K562 (cell line): ENCODE data around the gene NRN1L. TPM values are rescaled to one million over a fixed set of nuclear protein-coding genes. Genes with fewer than 3 reads are reported as not detected.
A peak's percentile ranks its signal among the peaks of the same experiment; 100 is the strongest.

Experiments
- ATAC-seq: fragments of 200-7000 bp; cut with Tn5 transposase; 3 replicates; pipeline ENCODE4 v1.9.1; 2020; ENCODE audit warnings: moderate library complexity
- BruUV-seq: library from RNA; stranded (reverse); fragments of 400-500 nt; replicated peaks from 2 replicates; lab custom pipeline; 2021; lab: Mats Ljungman, UMichigan
- CTCF ChIA-PET: fragments of 300-600 bp; formaldehyde crosslinking; extraction: SDS; loops from one replicate; lab custom pipeline; 2021; ENCODE audit warnings: low intra/inter-chr PET ratio; lab: Yijun Ruan, JAX
- POLR2A ChIA-PET: fragments of 300-600, 350-650 bp; sonication (Branson Sonifier 250); formaldehyde crosslinking; extraction: SDS; loops from one replicate; lab custom pipeline; 2021; ENCODE audit warnings: antibody characterized with exemption, inconsistent platforms; lab: Yijun Ruan, JAX
- DNase-seq, 4 experiments: peaks; one replicate each; pipeline versions ENCODE4 v3.0.0 to v3.0.0-alpha.2; 2011 to 2018; ENCODE audit warnings: low spot score in 3 of 4, mixed read lengths in 3 of 4; ENCODE audit errors: extremely low read depth in 1 of 4
- FAIRE-seq: peaks from 2 replicates; lab custom pipeline; 2011; peaks lifted over from hg19 to GRCh38; lab: Jason Lieb, UNC
- H2AFZ ChIP-seq: 2 replicates; pipeline ENCODE4 v1.6.0; 2011; ENCODE audit warnings: low read depth, low read length, control low read depth, inconsistent platforms
- H3K27ac ChIP-seq: fragments of 200-600 bp; 3 replicates; pipeline ENCODE4 v1.8.0; 2011; ENCODE audit warnings: low read depth, mild to moderate bottlenecking, control low read depth, inconsistent platforms, low read length, moderate library complexity, mixed read lengths; ENCODE audit errors: extremely low read depth
- H3K27me3 ChIP-seq, 2 experiments: fragments of 300-600 bp in 1 of 2; 2 replicates in 1 of 2; 3 replicates in 1 of 2; pipeline versions ENCODE4 v1.6.0 to v1.8.0; 2011; ENCODE audit warnings: inconsistent platforms in 2 of 2, low read length in 2 of 2, mild to moderate bottlenecking in 1 of 2, mixed read lengths in 1 of 2, moderate library complexity in 1 of 2; ENCODE audit not compliant: control insufficient read depth in 2 of 2, insufficient read depth in 2 of 2
- H3K36me3 ChIP-seq: fragments of 300-600 bp; 3 replicates; pipeline ENCODE4 v1.8.0; 2011; ENCODE audit warnings: mild to moderate bottlenecking, low read length, inconsistent platforms; ENCODE audit not compliant: control insufficient read depth, insufficient read depth
- H3K4me1 ChIP-seq, 2 experiments: fragments of 200-600 bp in 1 of 2; replicated peaks in 1 of 2; 2 replicates in 1 of 2; 3 replicates in 1 of 2; pipeline versions ENCODE4 v1.5.1 to v1.8.0; 2011; ENCODE audit warnings: inconsistent platforms in 2 of 2, low read length in 2 of 2, mild to moderate bottlenecking in 1 of 2, mixed read lengths in 1 of 2, moderate library complexity in 1 of 2; ENCODE audit not compliant: control insufficient read depth in 2 of 2, insufficient read depth in 2 of 2
- H3K4me2 ChIP-seq: 2 replicates; pipeline ENCODE4 v1.6.1; 2011; ENCODE audit warnings: low read length, control low read depth, inconsistent platforms, mixed read lengths; ENCODE audit not compliant: insufficient read depth
- H3K4me3 ChIP-seq: fragments of 200-600 bp; sonication (generic), shearing (Covaris generic); 2 replicates; pipeline ENCODE4 v1.5.1; 2016; ENCODE audit warnings: control low read depth, inconsistent platforms
- H3K79me2 ChIP-seq: fragments of 200-600 bp; 3 replicates; pipeline ENCODE4 v1.8.0; 2011; ENCODE audit warnings: low read length, inconsistent platforms; ENCODE audit not compliant: control insufficient read depth, insufficient read depth
- H3K9ac ChIP-seq, 2 experiments: 2 replicates each; pipeline versions ENCODE4 v1.6.0 to v1.6.1; 2011; ENCODE audit warnings: low read depth in 2 of 2, low read length in 2 of 2, control low read depth in 1 of 2, inconsistent platforms in 1 of 2, mild to moderate bottlenecking in 1 of 2, mixed read lengths in 1 of 2; ENCODE audit not compliant: insufficient read depth in 1 of 2
- H3K9me1 ChIP-seq: one replicate; pipeline ENCODE4 v1.6.0; 2011; ENCODE audit warnings: inconsistent platforms, mild to moderate bottlenecking, low read length, moderate library complexity; ENCODE audit not compliant: control insufficient read depth, insufficient read depth
- H3K9me3 ChIP-seq: replicated peaks from 2 replicates; pipeline ENCODE4 v1.5.1; 2011; ENCODE audit warnings: low read depth, low read length, inconsistent platforms; ENCODE audit not compliant: control insufficient read depth, insufficient read depth
- H4K20me1 ChIP-seq: replicated peaks from 2 replicates; pipeline ENCODE4 v1.6.1; 2011; ENCODE audit warnings: low read length, inconsistent platforms, mixed read lengths; ENCODE audit not compliant: control insufficient read depth, insufficient read depth
- EHMT2 ChIP-seq: fragments of 450-650 bp; IDR thresholded peaks from 2 replicates; pipeline ENCODE4 v1.6.1; 2018; ENCODE audit warnings: antibody characterized with exemption
- LCOR ChIP-seq: sonication (generic); formaldehyde crosslinking; IDR thresholded peaks from 2 replicates; pipeline ENCODE4 v1.8.0; 2022; ENCODE audit warnings: mild to moderate bottlenecking, missing genetic modification reagents
- MED1 ChIP-seq: sonication (generic); formaldehyde crosslinking; IDR thresholded peaks from 2 replicates; pipeline ENCODE4 v1.8.1; 2023; ENCODE audit warnings: missing genetic modification reagents, borderline replicate concordance
- NR2C2 ChIP-seq, 2 experiments: fragments of 200-800 bp in 1 of 2; sonication (Bioruptor generic) in 1 of 2; sonication (generic) in 1 of 2; formaldehyde crosslinking in 1 of 2; IDR thresholded peaks; 2 replicates each; pipeline versions ENCODE4 v1.6.1 to v1.8.0; 2016 to 2022; ENCODE audit warnings: mild to moderate bottlenecking in 1 of 2, missing compliant biosample characterization in 1 of 2, missing genetic modification characterization in 1 of 2, missing genetic modification reagents in 1 of 2
- POLR2AphosphoS2 ChIP-seq: IDR thresholded peaks from 2 replicates; pipeline ENCODE4 v1.6.1; 2012; ENCODE audit warnings: low read length, improper control_type of control experiment
- UBTF ChIP-seq, 2 experiments: IDR thresholded peaks; 2 replicates each; pipeline ENCODE4 v1.6.1; 2012; ENCODE audit warnings: improper control_type of control experiment in 2 of 2, low read depth in 2 of 2, low read length in 2 of 2, borderline replicate concordance in 1 of 2
- ZBTB11 ChIP-seq, 3 experiments: fragments of 200-800 bp in 1 of 3; fragments of 250-450 bp in 1 of 3; fragments of 450-650 bp in 1 of 3; sonication (Bioruptor Pico) in 1 of 3; sonication (Bioruptor generic) in 1 of 3; formaldehyde crosslinking in 1 of 3; IDR thresholded peaks; 2 replicates each; pipeline versions ENCODE4 v1.6.1 to v1.8.0; 2016 to 2022; ENCODE audit warnings: mild to moderate bottlenecking in 2 of 3, missing genetic modification characterization in 2 of 3, missing compliant biosample characterization in 1 of 3, moderate library complexity in 1 of 3
- ZBTB7A ChIP-seq: IDR thresholded peaks from 2 replicates; pipeline ENCODE4 v1.6.1; 2011; ENCODE audit warnings: low read depth, mild to moderate bottlenecking, low read length, moderate library complexity, borderline replicate concordance; ENCODE audit not compliant: control insufficient read depth
- ZNF75A ChIP-seq: fragments of 450-650 bp; formaldehyde crosslinking; IDR thresholded peaks from 2 replicates; pipeline ENCODE4 v1.4.0; 2020; ENCODE audit warnings: mild to moderate bottlenecking
- ZNF77 ChIP-seq: fragments of 250-450 bp; sonication (Bioruptor Pico); IDR thresholded peaks from 2 replicates; pipeline ENCODE4 v1.5.0; 2020
- ZNF830 ChIP-seq: fragments of 250-450 bp; sonication (Bioruptor Pico); IDR thresholded peaks from 2 replicates; pipeline ENCODE4 v1.5.0; 2021; ENCODE audit warnings: mild to moderate bottlenecking
- WGBS: fragments of 100-300 bp; shearing (Covaris generic); methylation state at CpG from one replicate; pipeline ENCODE4 v1.1.6; 2016; ENCODE audit warnings: low coverage, mixed read lengths; ENCODE audit not compliant: insufficient coverage; ENCODE audit errors: missing lambda C conversion rate; 5-methylcytosine and 5-hydroxymethylcytosine counted together
- in situ Hi-C: fragments of 300-500 bp; cut with MboI; formaldehyde crosslinking; loops from 4 replicates; pipeline ENCODE4 v1.15.0; 2018; ENCODE audit warnings: inconsistent platforms, mixed read lengths
- intact Hi-C: fragments of 100-400 bp; cut with micrococcal nuclease; formaldehyde crosslinking; loops from 2 replicates; pipeline ENCODE4 v1.14.2; 2022
- polyA plus RNA-seq, 8 experiments: library from polyadenylated mRNA; depleted of rRNA in 4 of 8; stranded (reverse) in 5 of 8; unstranded in 3 of 8; fragments of >200 nt; fragmentation: Nextera tagmentation in 2 of 8; fragmentation: Illumina TruSeq in 1 of 8; extraction: Ambion mirVana in 2 of 8; extraction: Trizol in 1 of 8; gene quantifications; 2 replicates each; pipeline versions ENCODE4 v1.2.1 to v1.2.3, GENCODE V29; 2011 to 2014; ENCODE audit warnings: inconsistent platforms in 1 of 8, missing spikeins in 1 of 8
- total RNA-seq, 7 experiments: library from RNA; depleted of rRNA in 6 of 7; stranded (reverse); fragments of >200 nt in 6 of 7; fragmentation: Illumina TruSeq in 2 of 7; extraction: Trizol in 2 of 7; gene quantifications; 2 replicates each; pipeline versions ENCODE4 v1.2.1 to v1.2.3, GENCODE V29; 2011 to 2021; ENCODE audit warnings: low replicate concordance in 1 of 7
- TF ChIP-seq, protein P1 (sequence below), 2 experiments: fragments of 450-650 bp; IDR thresholded peaks; 2 replicates each; pipeline ENCODE4 v1.6.1; 2016

Gene NRN1L
- total and polyA plus RNA-seq, 9 of the 15 experiments (the other 6 are each of a cell fraction or from before 2014, with no cell fraction given): 0.22 to 0.86 (median 0.61) TPM; not detected in 5

- peak overlapping the region; percentile 66 for H3K27ac ChIP-seq
- in situ Hi-C loops (no loop called here), intact Hi-C loops (loop anchor here (5.0 to 10.0 kb wide), 2 partner anchors 107 to 410 kb away; partner anchors contain the start of gene RIPOR1)
- no peaks in the 10 kb centered on the region for H3K9me1 ChIP-seq
- H3K79me2 ChIP-seq: peaks cover 42% of the 10 kb centered on the region
- no peaks in the 10 kb centered on the region for H3K27me3 ChIP-seq
- FAIRE-seq (no peak), DNase-seq (no peak)
- H3K4me3 ChIP-seq: peak overlapping the region; percentile 85
- BruUV-seq: no TSS peak
- peaks cover 28% of the 10 kb centered on the region; the same call in 2 of the 3 replicates for H3K36me3 ChIP-seq
- peak overlapping the region; percentile 95 for H2AFZ ChIP-seq
- ChIA-PET CTCF (no interaction called here), POLR2A (interaction anchor here (0.5 to 1.7 kb wide), 21 partner anchors 9 to 379 kb away, joined by 3 to 8 read pairs (median 3); partner anchors contain the start of gene LCAT)
- H4K20me1 ChIP-seq: no peaks in the 10 kb centered on the region; the same call in 1 of the 2 replicates
- H3K4me1 ChIP-seq: peaks cover 17 to 70% of the 10 kb centered on the region in 2 experiments
- 0 out of 2 replicates have a peak, but pooled peaks have one; percentile 47 for TF ChIP-seq ZNF830 (CRISPR knock-in tag)
- TF ChIP-seq MED1: 0 out of 2 replicates have a peak, but pooled peaks have one; percentile 18
- no peak for TF ChIP-seq ZBTB11 (CRISPR knock-in tag; IDR thresholded peaks at IDR 0.05)
- peak; percentile 35; the same call in 1 of the 2 replicates for TF ChIP-seq ZBTB7A
- TF ChIP-seq POLR2AphosphoS2: 0 out of 2 replicates have a peak, but pooled peaks have one; percentile 1
- TF ChIP-seq NR2C2 (CRISPR knock-in tag; IDR thresholded peaks at IDR 0.05): no peak
- TF ChIP-seq NR2C2 (tag; IDR thresholded peaks at IDR 0.05): no peak
- TF ChIP-seq ZNF77 (CRISPR knock-in tag): peak; percentile 18; the same call in 1 of the 2 replicates
- 0 out of 4 replicates have a peak, but pooled peaks of 1 of the 2 experiments have one; percentile 2 for TF ChIP-seq UBTF (IDR thresholded peaks at IDR 0.05; ENCODE audit: borderline replicate concordance in 1 of 2, low read depth in 2 of 2, low read length in 2 of 2)
- 0 out of 2 replicates have a peak, but pooled peaks have one; percentile 25 for TF ChIP-seq LCOR
- no peak for TF ChIP-seq ZNF75A (CRISPR knock-in tag)
- no peak for TF ChIP-seq EHMT2
- TF ChIP-seq, protein P1, sequence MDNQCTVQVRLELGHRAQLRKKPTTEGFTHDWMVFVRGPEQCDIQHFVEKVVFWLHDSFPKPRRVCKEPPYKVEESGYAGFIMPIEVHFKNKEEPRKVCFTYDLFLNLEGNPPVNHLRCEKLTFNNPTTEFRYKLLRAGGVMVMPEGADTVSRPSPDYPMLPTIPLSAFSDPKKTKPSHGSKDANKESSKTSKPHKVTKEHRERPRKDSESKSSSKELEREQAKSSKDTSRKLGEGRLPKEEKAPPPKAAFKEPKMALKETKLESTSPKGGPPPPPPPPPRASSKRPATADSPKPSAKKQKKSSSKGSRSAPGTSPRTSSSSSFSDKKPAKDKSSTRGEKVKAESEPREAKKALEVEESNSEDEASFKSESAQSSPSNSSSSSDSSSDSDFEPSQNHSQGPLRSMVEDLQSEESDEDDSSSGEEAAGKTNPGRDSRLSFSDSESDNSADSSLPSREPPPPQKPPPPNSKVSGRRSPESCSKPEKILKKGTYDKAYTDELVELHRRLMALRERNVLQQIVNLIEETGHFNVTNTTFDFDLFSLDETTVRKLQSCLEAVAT (IDR thresholded peaks at IDR 0.05): no peak
- TF ChIP-seq, all 486 proteins: peak for 7
- Histone ChIP-seq H3K9ac (peak overlapping the region; percentile 90 to 98), H3K4me2 (peak overlapping the region; percentile 99), H3K9me3 (no peaks in the 10 kb centered on the region)
- peak; percentile 4 for ATAC-seq
- 2% methylated on average over 13 of the region's 13 CpGs for WGBS
Observed at GRCh38 chr16:67935101-67935401, 50.4 kb downstream of the NRN1L start.
